PC-3 (cell line): ENCODE measurements around the gene GPR25.

Source experiments
- EZH2 ChIP-seq: fragments of 300-600 bp; sonication (generic); IDR thresholded peaks from one replicate; pipeline ENCODE4 v1.6.1; 2017; ENCODE audit warnings: antibody characterized with exemption, mild to moderate bottlenecking, low read length; ENCODE audit not compliant: unreplicated experiment
- TF ChIP-seq, protein P1 (sequence below): fragments of 300-600 bp; sonication (generic); conservative IDR thresholded peaks from 2 replicates; pipeline ENCODE4 v1.5.1; 2017; ENCODE audit warnings: antibody characterized with exemption, low read depth, mild to moderate bottlenecking, low read length

GRCh38 chr1:200895801-200896530 lies 23.2 kb downstream of the GPR25 start:
- TF ChIP-seq, protein P1, sequence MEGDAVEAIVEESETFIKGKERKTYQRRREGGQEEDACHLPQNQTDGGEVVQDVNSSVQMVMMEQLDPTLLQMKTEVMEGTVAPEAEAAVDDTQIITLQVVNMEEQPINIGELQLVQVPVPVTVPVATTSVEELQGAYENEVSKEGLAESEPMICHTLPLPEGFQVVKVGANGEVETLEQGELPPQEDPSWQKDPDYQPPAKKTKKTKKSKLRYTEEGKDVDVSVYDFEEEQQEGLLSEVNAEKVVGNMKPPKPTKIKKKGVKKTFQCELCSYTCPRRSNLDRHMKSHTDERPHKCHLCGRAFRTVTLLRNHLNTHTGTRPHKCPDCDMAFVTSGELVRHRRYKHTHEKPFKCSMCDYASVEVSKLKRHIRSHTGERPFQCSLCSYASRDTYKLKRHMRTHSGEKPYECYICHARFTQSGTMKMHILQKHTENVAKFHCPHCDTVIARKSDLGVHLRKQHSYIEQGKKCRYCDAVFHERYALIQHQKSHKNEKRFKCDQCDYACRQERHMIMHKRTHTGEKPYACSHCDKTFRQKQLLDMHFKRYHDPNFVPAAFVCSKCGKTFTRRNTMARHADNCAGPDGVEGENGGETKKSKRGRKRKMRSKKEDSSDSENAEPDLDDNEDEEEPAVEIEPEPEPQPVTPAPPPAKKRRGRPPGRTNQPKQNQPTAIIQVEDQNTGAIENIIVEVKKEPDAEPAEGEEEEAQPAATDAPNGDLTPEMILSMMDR = no peak
- no peak for TF ChIP-seq EZH2
